Spleen (tissue), 13 donors: ENCODE data around the gene FLVCR2. TPM values are rescaled to one million over a fixed set of nuclear protein-coding genes. Genes with fewer than 3 reads are reported as not detected.
A peak's percentile ranks its signal among the peaks of the same experiment; 100 is the strongest.

Source experiments
- DNase-seq: peaks from one replicate; pipeline ENCODE4 v3.0.0-alpha.2; 2020
- H3K27ac ChIP-seq, 8 donors: fragments of 200-600 bp; sonication (generic) in 7 of 8; 1 replicate in 4 of 8; 2 replicates in 4 of 8; pipeline versions ENCODE4 v1.5.0 to v1.8.0; 2016 to 2021; ENCODE audit warnings: inconsistent platforms in 4 of 8, mild to moderate bottlenecking in 4 of 8, moderate library complexity in 1 of 8
- H3K27me3 ChIP-seq, 7 donors: fragments of 200-600 bp; sonication (generic) in 6 of 7; replicated peaks in 1 of 7; 1 replicate in 4 of 7; 2 replicates in 3 of 7; pipeline versions ENCODE4 v1.5.0 to v1.8.0; 2016 to 2021; ENCODE audit warnings: inconsistent platforms in 3 of 7, mild to moderate bottlenecking in 1 of 7
- H3K36me3 ChIP-seq, 6 donors: fragments of 200-600 bp; sonication (generic) in 5 of 6; 1 replicate in 4 of 6; 2 replicates in 2 of 6; pipeline versions ENCODE4 v1.5.0 to v1.8.0; 2016 to 2021; ENCODE audit warnings: inconsistent platforms in 2 of 6
- H3K4me1 ChIP-seq, 6 donors: fragments of 200-600 bp; sonication (generic) in 5 of 6; 1 replicate in 3 of 6; 2 replicates in 3 of 6; pipeline versions ENCODE4 v1.5.0 to v1.8.0; 2016 to 2021; ENCODE audit warnings: inconsistent platforms in 3 of 6
- H3K4me3 ChIP-seq, 8 donors: fragments of 200-600 bp; sonication (generic) in 7 of 8; 1 replicate in 4 of 8; 2 replicates in 4 of 8; pipeline versions ENCODE4 v1.5.0 to v1.8.0; 2016 to 2021; ENCODE audit warnings: inconsistent platforms in 4 of 8, mild to moderate bottlenecking in 4 of 8, moderate library complexity in 2 of 8
- H3K9me3 ChIP-seq, 8 donors: fragments of 200-600 bp; sonication (generic) in 7 of 8; 1 replicate in 4 of 8; 2 replicates in 4 of 8; pipeline versions ENCODE4 v1.5.0 to v1.8.0; 2016 to 2021; ENCODE audit warnings: inconsistent platforms in 4 of 8
- POLR2A ChIP-seq, 3 donors: fragments of 450-650 bp; IDR thresholded peaks; one replicate each; pipeline ENCODE4 v1.5.1; 2017; ENCODE audit warnings: antibody characterized with exemption in 3 of 3, mild to moderate bottlenecking in 1 of 3
- POLR2AphosphoS5 ChIP-seq, 3 donors: sonication (generic); formaldehyde crosslinking; IDR thresholded peaks; one replicate each; pipeline ENCODE4 v1.5.1; 2017; ENCODE audit warnings: antibody characterized with exemption in 3 of 3
- WGBS, 5 donors: extraction: QIAGEN DNeasy Blood & Tissue Kit in 3 of 5; methylation state at CpG; one replicate each; pipeline versions ENCODE4 v1.1.5 to v1.1.7; 2013 to 2018; 5-methylcytosine and 5-hydroxymethylcytosine counted together
- intact Hi-C: fragments of 100-400 bp; cut with DNase I; formaldehyde crosslinking; loops from one replicate; pipeline ENCODE4 v1.15.0; 2023; ENCODE audit warnings: low total_unique reads
- long read RNA-seq, 2 donors: transcript quantifications; one replicate each; lab custom pipeline, GENCODE V29; 2026
- polyA plus RNA-seq, 3 donors: library from polyadenylated mRNA; stranded (reverse); fragments of 200-250 nt; gene quantifications; one replicate each; pipeline ENCODE4 v1.2.1, GENCODE V29; 2013
- total RNA-seq, 7 donors: library from RNA; depleted of rRNA in 3 of 7; stranded (reverse); fragments of >200 nt in 3 of 7; fragmentation: NEBNext Ultra II Directional in 4 of 7; extraction: Animal tissue kit (Norgen Biotek cat#: 25700) in 4 of 7; gene quantifications; one replicate each; pipeline versions ENCODE4 v1.1.0 to v1.2.1, GENCODE V29; 2016 to 2021
- TF ChIP-seq, protein P1 (sequence below), 11 experiments: fragments of 200-600 bp in 7 of 11; fragments of 450-650 bp in 4 of 11; sonication (generic) in 4 of 11; IDR thresholded peaks in 8 of 11; conservative IDR thresholded peaks in 3 of 11; 1 replicate in 7 of 11; 2 replicates in 4 of 11; pipeline versions ENCODE4 v1.4.0 to v1.8.0; 2016 to 2021; ENCODE audit warnings: antibody characterized with exemption in 11 of 11, inconsistent platforms in 4 of 11, mild to moderate bottlenecking in 1 of 11
- donor health status: healthy with polysubstance abuse.
- donor health status: DM: no; HTN: no; CAD: no; lungs with moderate emphysema.
- donor health status: DM: no; HTN: no; CAD: no.
- donor health status: Bipolar disorder and iron deficiency.
- donor health status: healthy.
- donor health status: DM: no; HTN: no; CAD: no.
- donor health status: DM: yes; HTN: yes; CAD: no.

The FLVCR2 gene
- total RNA-seq: 10 to 100 TPM; 20.5 to 47.9 (median 35.5) TPM
- polyA plus RNA-seq: 1 to 10 TPM; 4.8 to 5.5 (median 5.0) TPM
- long read RNA-seq, donor 1: 0 reads
- long read RNA-seq, donor 2, partial matches to known transcripts: 0 of 1 reads
- long read RNA-seq, donor 2, other reads (novel, unspliced or antisense): 0 of 1 reads

DNA sequence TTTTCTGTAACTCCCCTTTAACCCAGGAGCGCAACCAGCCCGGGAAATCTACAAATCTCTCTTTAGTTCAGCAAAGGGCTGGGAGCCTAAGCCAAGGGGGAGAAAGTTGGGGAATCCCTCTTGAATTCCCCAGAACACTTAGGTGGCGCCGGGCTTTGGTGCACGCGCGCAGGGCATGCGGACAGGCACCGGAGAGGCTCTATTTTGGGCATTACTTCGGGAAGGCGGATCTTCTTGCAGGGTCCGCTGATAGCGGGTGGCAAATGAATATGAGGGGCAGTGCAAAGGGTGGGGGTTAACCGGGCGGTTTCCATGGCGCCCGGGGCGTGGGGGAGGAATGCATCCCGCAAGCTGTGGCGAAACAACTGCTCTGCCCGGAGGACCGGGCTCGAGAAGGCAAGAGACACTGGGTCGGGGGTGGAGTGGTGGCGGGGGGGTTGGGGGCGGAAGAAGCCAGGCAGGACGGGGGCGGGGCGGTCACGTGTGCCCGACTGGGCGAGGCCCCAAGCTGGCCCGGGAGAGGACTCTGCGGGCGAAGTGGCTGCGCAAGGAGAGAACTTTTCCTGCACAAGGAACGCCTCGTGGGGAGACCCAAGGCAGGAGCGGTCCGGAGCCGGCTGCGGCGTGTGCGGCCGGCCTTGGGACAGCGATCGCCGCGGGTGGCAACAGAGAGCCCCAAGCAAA, at the start of gene FLVCR2:
TSS of gene FLVCR2 (plus strand) at position 519 of the 684 bp plus-strand sequence. CDS start 353 bp downstream, outside the sequence.
- Histone ChIP-seq H3K27ac (peak within 1 kb of the TSS; percentile 4 to 85 (median 78)), H3K9me3 (no peaks in the 10 kb centered on the region), H3K4me1 (peaks cover 8 to 43% (median 27%) of the 10 kb centered on the region in 6 donors), H3K27me3 (no peaks in the 10 kb centered on the region), H3K36me3 (no peaks in the 10 kb centered on the region), H3K4me3 (peak within 1 kb of the TSS; percentile 39 to 87 (median 58))
- peak; percentile 93 for DNase-seq
- WGBS, 5 donors: 1 to 3% (median 1%) methylated on average over 44 to 49 of the region's 49 CpGs
- TF ChIP-seq, protein P1, sequence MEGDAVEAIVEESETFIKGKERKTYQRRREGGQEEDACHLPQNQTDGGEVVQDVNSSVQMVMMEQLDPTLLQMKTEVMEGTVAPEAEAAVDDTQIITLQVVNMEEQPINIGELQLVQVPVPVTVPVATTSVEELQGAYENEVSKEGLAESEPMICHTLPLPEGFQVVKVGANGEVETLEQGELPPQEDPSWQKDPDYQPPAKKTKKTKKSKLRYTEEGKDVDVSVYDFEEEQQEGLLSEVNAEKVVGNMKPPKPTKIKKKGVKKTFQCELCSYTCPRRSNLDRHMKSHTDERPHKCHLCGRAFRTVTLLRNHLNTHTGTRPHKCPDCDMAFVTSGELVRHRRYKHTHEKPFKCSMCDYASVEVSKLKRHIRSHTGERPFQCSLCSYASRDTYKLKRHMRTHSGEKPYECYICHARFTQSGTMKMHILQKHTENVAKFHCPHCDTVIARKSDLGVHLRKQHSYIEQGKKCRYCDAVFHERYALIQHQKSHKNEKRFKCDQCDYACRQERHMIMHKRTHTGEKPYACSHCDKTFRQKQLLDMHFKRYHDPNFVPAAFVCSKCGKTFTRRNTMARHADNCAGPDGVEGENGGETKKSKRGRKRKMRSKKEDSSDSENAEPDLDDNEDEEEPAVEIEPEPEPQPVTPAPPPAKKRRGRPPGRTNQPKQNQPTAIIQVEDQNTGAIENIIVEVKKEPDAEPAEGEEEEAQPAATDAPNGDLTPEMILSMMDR (IDR thresholded peaks at IDR 0.05 in 8 of 11, conservative IDR thresholded peaks at IDR 0.05 in 3 of 11): no peak
- peak; percentile 75 to 89 (median 87) for TF ChIP-seq POLR2AphosphoS5 (IDR thresholded peaks at IDR 0.05)
- peak in 1 of 3 donors; percentile 39 for TF ChIP-seq POLR2A (IDR thresholded peaks at IDR 0.05)
- intact Hi-C loops: loop anchor here (2.0 kb wide), 1 partner anchor 77 kb away; no protein-coding TSS in a partner anchor

DNA sequence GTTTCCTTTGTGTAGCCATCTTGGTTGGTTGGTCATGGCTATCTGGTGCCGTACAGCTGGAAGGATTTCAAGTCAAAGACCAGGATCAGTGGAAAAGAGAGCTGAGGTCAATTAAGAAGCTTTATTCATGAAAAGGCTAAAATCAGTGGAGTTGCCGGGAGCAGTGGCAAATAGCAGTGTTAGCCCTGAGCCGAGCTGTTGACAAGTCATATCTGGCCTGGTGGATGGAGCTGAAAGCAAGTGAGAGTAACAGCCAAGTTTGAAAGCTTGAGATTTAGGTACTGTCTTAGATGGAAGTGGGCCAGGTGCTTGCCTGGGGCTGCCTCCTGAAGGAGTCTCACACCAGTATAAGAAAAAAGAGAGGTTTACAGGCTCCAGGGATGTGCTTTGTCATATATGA, 47.2 kb upstream of the FLVCR2 start:
- no peak for DNase-seq
- intact Hi-C loops: no loop called here
- 46 to 96% (median 91%) methylated on average over 3 of the region's 3 CpGs for WGBS, 5 donors

DNA sequence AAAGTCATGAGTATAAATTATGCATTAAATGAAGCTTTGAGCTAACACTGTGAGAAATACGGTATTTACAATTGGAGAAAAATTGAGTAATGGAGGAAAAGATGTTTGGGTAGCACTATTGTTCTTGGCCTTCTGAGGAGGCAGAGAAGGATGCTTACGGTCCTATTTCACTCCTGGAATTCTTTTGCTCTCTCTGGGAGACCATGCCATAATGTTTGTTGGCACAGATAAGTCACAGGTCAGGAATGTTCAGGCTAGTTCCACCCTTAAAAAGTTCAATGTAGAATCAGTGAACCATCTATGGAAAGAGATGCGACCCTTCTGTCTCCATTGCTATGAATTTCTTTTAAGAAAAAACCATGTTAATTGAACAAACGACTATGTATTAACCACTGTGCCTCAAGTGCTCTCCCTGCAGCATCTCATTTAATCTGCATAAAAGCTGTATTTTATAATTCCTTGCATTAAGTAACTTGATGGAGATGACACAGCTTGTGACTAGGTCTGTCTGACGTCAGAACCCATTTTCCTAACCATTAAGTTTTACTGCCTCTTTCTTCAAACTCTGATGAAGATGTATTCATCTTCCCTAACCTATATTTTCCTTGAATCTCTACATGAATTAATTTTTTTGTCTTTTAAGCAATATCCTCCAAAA, 46.6 kb upstream of the FLVCR2 start:
- WGBS, 5 donors: 69 to 88% (median 80%) methylated on average over 5 of the region's 5 CpGs
- intact Hi-C loops: no loop called here
- TF ChIP-seq, protein P1 (IDR thresholded peaks at IDR 0.05 in 8 of 11, conservative IDR thresholded peaks at IDR 0.05 in 3 of 11): no peak
- TF ChIP-seq POLR2AphosphoS5 (IDR thresholded peaks at IDR 0.05) (no peak), POLR2A (IDR thresholded peaks at IDR 0.05) (no peak)

More for the DNA sequence above, 47.2 kb upstream of the FLVCR2 start:
- peaks cover 0 to 46% (median 11%) of the 10 kb centered on the region in 6 donors for H3K36me3 ChIP-seq
- no peak overlapping the region for H3K27ac ChIP-seq
- TF ChIP-seq POLR2A (IDR thresholded peaks at IDR 0.05): no peak
- TF ChIP-seq, protein P1 (IDR thresholded peaks at IDR 0.05 in 8 of 11, conservative IDR thresholded peaks at IDR 0.05 in 3 of 11): no peak
- peaks cover 5 to 56% (median 22%) of the 10 kb centered on the region in 6 donors for H3K4me1 ChIP-seq
- no peaks in the 10 kb centered on the region for H3K27me3 ChIP-seq
- H3K4me3 ChIP-seq: no peak overlapping the region
- H3K9me3 ChIP-seq: no peaks in the 10 kb centered on the region

More for the DNA sequence above, 46.6 kb upstream of the FLVCR2 start:
- Histone ChIP-seq H3K27me3 (no peaks in the 10 kb centered on the region), H3K36me3 (peaks cover 0 to 46% (median 11%) of the 10 kb centered on the region in 6 donors), H3K27ac (no peak overlapping the region), H3K9me3 (no peaks in the 10 kb centered on the region), H3K4me1 (peaks cover 2 to 56% (median 22%) of the 10 kb centered on the region in 6 donors), H3K4me3 (no peak overlapping the region)
- DNase-seq: no peak
